GM12878 (cell line): ENCODE data around the gene NACA2. TPM values are rescaled to one million over a fixed set of nuclear protein-coding genes. Genes with fewer than 3 reads are reported as not detected.

Experiments
- polyA plus RNA-seq, 11 experiments: library from polyadenylated mRNA; depleted of rRNA in 4 of 11; unstranded in 6 of 11; stranded (reverse) in 5 of 11; fragments of >200 nt; fragmentation: Nextera tagmentation in 4 of 11; fragmentation: Illumina TruSeq in 1 of 11; extraction: Ambion mirVana in 4 of 11; extraction: Trizol in 1 of 11; gene quantifications; 1 replicate in 1 of 11; 2 replicates in 10 of 11; pipeline versions ENCODE4 v1.2.1 to v1.2.3, GENCODE V29; 2011 to 2016; ENCODE audit warnings: inconsistent platforms in 2 of 11, missing spikeins in 2 of 11, low read depth in 1 of 11
- total RNA-seq, 4 experiments: library from RNA; depleted of rRNA in 3 of 4; stranded (reverse); fragments of >200 nt in 3 of 4; fragmentation: Illumina TruSeq in 1 of 4; extraction: Trizol in 1 of 4; gene quantifications; 2 replicates each; pipeline versions ENCODE4 v1.2.1 to v1.2.3, GENCODE V29; 2013 to 2021

Gene NACA2
- total and polyA plus RNA-seq, 10 of the 15 experiments (the other 5 are each of a cell fraction or from before 2014, with no cell fraction given), result 0.16 to 0.68 (median 0.36) TPM; not detected in 4

Other genes with a start within 250 kb of the NACA2 start
- not detected in 2 replicates for gene TBX2, start 191.4 kb downstream of the NACA2 start, total RNA-seq (2014; rRNA removed)
- not detected in 2 replicates for gene TBX2, start 191.4 kb downstream of the NACA2 start, total RNA-seq (2014; rRNA removed; fragmentation: Illumina TruSeq; extraction: Trizol)
- 0.11 and 0.13 TPM in 2 replicates for gene TBX2, start 191.4 kb downstream of the NACA2 start, total RNA-seq (2021)
- gene TBX2, start 191.4 kb downstream of the NACA2 start, polyA plus RNA-seq (2011; rRNA removed), result not detected in 2 replicates
- not detected in 2 replicates for gene TBX2, start 191.4 kb downstream of the NACA2 start, polyA plus RNA-seq (2014; fragmentation: Illumina TruSeq; extraction: Trizol)
- gene TBX2, start 191.4 kb downstream of the NACA2 start, polyA plus RNA-seq (2014; fragmentation: Nextera tagmentation; extraction: Ambion mirVana), result not detected
- not detected in 2 replicates for gene TBX2, start 191.4 kb downstream of the NACA2 start, polyA plus RNA-seq (2014; rRNA removed)
- gene TBX2, start 191.4 kb downstream of the NACA2 start, polyA plus RNA-seq (2016; fragmentation: Nextera tagmentation; extraction: Ambion mirVana), result not detected
- not detected in 2 replicates for gene TBX4, start 138.8 kb downstream of the NACA2 start, total RNA-seq (2014; rRNA removed)
- not detected in 2 replicates for gene TBX4, start 138.8 kb downstream of the NACA2 start, total RNA-seq (2014; rRNA removed; fragmentation: Illumina TruSeq; extraction: Trizol)
- not detected in 2 replicates for gene TBX4, start 138.8 kb downstream of the NACA2 start, total RNA-seq (2021)
- not detected in 2 replicates for gene TBX4, start 138.8 kb downstream of the NACA2 start, polyA plus RNA-seq (2011; rRNA removed)
- 0.01 TPM in 1 of 2 replicates, not detected in the other for gene TBX4, start 138.8 kb downstream of the NACA2 start, polyA plus RNA-seq (2014; fragmentation: Illumina TruSeq; extraction: Trizol)
- not detected for gene TBX4, start 138.8 kb downstream of the NACA2 start, polyA plus RNA-seq (2014; fragmentation: Nextera tagmentation; extraction: Ambion mirVana)
- gene TBX4, start 138.8 kb downstream of the NACA2 start, polyA plus RNA-seq (2014; rRNA removed), result not detected in 2 replicates
- not detected for gene TBX4, start 138.8 kb downstream of the NACA2 start, polyA plus RNA-seq (2016; fragmentation: Nextera tagmentation; extraction: Ambion mirVana)